Right atrium auricular region (tissue), 2 donors: ENCODE data around the gene SPCS1. TPM values are rescaled to one million over a fixed set of nuclear protein-coding genes. Genes with fewer than 3 reads are reported as not detected.

ENCODE experiments used
- DNase-seq: peaks from one replicate; pipeline ENCODE4 v3.0.0-alpha.2; 2019; ENCODE audit warnings: low spot score
- H3K27ac ChIP-seq, 2 donors: fragments of 200-600 bp; sonication (generic); 1 replicate in 1 of 2; 2 replicates in 1 of 2; pipeline ENCODE4 v1.5.1; 2016 to 2019
- H3K27me3 ChIP-seq, 2 donors: fragments of 200-600 bp; sonication (generic); one replicate each; pipeline versions ENCODE4 v1.5.1 to v1.6.0; 2017 to 2019
- H3K36me3 ChIP-seq: fragments of 200-600 bp; sonication (generic); one replicate; pipeline ENCODE4 v1.5.1; 2016
- H3K4me1 ChIP-seq, 2 donors: fragments of 200-600 bp; sonication (generic); one replicate each; pipeline versions ENCODE4 v1.5.1 to v1.6.0; 2017 to 2019
- H3K4me3 ChIP-seq, 2 donors: fragments of 200-600 bp; sonication (generic); 1 replicate in 1 of 2; 2 replicates in 1 of 2; pipeline ENCODE4 v1.5.1; 2017 to 2019; ENCODE audit warnings: mild to moderate bottlenecking in 1 of 2, moderate library complexity in 1 of 2
- H3K9me3 ChIP-seq, 2 donors: fragments of 200-600 bp; sonication (generic); one replicate each; pipeline ENCODE4 v1.5.1; 2019
- total RNA-seq, 2 donors: library from RNA; depleted of rRNA; stranded (reverse); fragments of >200 nt; gene quantifications; one replicate each; pipeline ENCODE4 v1.1.0, GENCODE V29; 2016
- TF ChIP-seq, protein P1 (sequence below), 2 donors: fragments of 200-600 bp; sonication (generic); IDR thresholded peaks; one replicate each; pipeline ENCODE4 v1.5.1; 2019; ENCODE audit warnings: antibody characterized with exemption in 2 of 2

The SPCS1 gene
- total RNA-seq, 2 donors from 2014 or later: 138 to 328 TPM

DNA sequence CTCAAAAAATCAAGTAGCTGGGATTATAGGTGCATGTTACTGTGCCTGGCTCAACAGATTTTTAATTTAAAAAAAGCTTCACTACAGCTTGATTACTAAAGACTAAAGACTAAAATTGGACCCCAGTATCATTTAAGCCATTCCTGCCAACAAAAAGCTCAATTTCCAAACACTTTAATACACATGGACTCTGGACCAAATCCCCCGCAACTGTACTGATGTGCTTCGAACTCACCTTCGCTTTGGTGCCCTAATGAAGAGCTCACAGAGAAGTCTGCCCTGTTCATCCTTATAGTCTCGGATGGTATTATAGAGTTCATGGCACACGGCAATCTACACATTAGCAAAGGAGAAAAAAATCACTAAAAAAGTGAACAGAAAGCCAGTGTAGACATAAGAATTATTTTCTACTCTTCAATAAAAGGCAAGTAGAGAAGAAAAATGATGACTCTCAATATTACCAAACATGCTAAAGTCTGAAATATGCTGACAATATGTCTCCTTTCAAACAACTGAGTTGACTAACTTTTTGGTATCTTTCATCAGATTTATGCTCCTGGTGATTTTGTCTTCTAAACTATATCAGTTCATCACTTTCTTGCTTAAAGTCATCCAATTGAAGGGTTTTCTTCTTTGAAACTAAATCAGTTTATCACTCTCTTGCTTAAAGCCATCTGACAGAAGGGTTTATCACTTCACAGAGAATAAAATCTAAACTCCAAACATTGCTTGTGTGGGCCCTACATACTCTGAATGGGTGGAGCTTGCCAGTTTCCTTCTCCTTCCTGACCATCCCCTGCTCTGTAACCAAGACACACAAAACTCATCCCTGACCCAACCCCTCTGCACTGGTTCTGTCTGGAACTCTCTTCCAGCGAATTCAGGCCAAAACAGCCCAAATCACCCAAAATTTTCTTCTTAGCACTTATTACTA is 27.4 kb upstream of the SPCS1 start:
- TF ChIP-seq, protein P1, sequence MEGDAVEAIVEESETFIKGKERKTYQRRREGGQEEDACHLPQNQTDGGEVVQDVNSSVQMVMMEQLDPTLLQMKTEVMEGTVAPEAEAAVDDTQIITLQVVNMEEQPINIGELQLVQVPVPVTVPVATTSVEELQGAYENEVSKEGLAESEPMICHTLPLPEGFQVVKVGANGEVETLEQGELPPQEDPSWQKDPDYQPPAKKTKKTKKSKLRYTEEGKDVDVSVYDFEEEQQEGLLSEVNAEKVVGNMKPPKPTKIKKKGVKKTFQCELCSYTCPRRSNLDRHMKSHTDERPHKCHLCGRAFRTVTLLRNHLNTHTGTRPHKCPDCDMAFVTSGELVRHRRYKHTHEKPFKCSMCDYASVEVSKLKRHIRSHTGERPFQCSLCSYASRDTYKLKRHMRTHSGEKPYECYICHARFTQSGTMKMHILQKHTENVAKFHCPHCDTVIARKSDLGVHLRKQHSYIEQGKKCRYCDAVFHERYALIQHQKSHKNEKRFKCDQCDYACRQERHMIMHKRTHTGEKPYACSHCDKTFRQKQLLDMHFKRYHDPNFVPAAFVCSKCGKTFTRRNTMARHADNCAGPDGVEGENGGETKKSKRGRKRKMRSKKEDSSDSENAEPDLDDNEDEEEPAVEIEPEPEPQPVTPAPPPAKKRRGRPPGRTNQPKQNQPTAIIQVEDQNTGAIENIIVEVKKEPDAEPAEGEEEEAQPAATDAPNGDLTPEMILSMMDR (IDR thresholded peaks at IDR 0.05): no peak
- no peak for DNase-seq
- peaks cover 0 to 29% of the 10 kb centered on the region in 2 donors for H3K4me1 ChIP-seq
- H3K36me3 ChIP-seq: peaks cover 31% of the 10 kb centered on the region
- H3K9me3 ChIP-seq: no peaks in the 10 kb centered on the region
- no peak overlapping the region for H3K4me3 ChIP-seq
- no peak overlapping the region for H3K27ac ChIP-seq
- no peaks in the 10 kb centered on the region for H3K27me3 ChIP-seq

DNA sequence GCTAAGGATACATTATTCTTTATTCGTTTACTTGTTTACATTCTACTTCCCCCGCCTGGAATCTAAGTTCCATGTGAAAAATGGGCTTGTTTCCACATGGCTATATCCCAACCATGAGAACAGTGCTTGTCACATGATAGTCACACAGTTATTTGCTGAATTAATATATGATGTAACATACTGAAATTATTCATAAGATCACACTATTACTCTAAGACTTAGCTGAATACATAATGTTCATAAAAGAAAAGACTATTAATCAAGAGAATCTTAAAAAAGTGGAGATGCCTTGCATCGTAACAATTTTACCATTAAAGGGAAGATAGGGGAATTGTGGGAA is 26.7 kb upstream of the SPCS1 start:
- Histone ChIP-seq H3K36me3 (peaks cover 31% of the 10 kb centered on the region), H3K9me3 (no peaks in the 10 kb centered on the region), H3K27ac (no peak overlapping the region), H3K4me1 (peaks cover 0 to 35% of the 10 kb centered on the region in 2 donors), H3K4me3 (no peak overlapping the region), H3K27me3 (no peaks in the 10 kb centered on the region)
- no peak for DNase-seq
- TF ChIP-seq, protein P1 (IDR thresholded peaks at IDR 0.05): no peak

DNA sequence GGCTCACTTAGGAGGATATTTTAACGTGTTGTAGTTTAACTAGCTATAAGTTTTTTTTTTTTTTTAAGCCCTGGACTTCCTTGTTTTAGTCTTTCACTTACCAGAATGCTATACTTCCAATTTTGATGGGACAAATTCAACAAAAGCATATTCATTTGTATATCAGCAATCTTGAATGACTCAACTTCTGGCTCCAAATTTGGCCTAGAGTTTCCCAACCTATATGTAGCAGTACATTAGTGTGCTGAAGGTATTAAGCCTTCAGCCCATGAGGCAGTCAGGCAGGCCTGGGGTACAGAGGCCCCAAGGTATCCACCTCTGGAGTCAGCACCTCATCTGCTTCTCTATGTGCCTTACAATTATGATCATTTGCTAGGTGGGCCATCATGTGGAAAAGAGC is 26.1 kb upstream of the SPCS1 start:
- peaks cover 0 to 42% of the 10 kb centered on the region in 2 donors for H3K4me1 ChIP-seq
- peaks cover 31% of the 10 kb centered on the region for H3K36me3 ChIP-seq

DNA sequence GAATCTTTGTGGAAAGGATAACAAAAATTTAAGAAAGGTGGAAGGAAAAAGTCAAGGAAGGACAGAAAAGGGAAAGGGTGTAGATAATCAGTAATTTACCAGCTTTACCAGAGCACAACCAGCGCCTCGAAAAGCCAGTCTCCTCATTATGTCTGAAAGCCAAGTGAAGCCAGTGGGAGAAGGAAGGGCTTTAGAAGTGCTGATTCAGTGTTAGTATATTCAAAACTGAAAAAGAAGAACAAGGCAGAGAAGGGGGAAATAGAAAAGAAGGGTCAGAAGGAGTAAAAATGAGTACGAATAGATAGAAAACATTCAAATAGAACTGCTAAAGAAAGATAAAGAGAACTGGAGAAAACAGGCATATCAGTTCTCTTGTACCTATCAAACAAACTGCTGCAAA is 24.3 kb upstream of the SPCS1 start:
- DNase-seq: no peak
- Histone ChIP-seq H3K36me3 (peaks cover 27% of the 10 kb centered on the region), H3K27me3 (no peaks in the 10 kb centered on the region), H3K27ac (peak overlapping the region; percentile 19 to 49), H3K4me3 (no peak overlapping the region), H3K4me1 (peaks cover 0 to 47% of the 10 kb centered on the region in 2 donors), H3K9me3 (no peaks in the 10 kb centered on the region)
- TF ChIP-seq, protein P1 (IDR thresholded peaks at IDR 0.05): no peak

More for the DNA sequence above, 26.1 kb upstream of the SPCS1 start:
- no peak for DNase-seq
- Histone ChIP-seq H3K9me3 (no peaks in the 10 kb centered on the region), H3K27me3 (no peaks in the 10 kb centered on the region), H3K4me3 (no peak overlapping the region), H3K27ac (no peak overlapping the region)
- TF ChIP-seq, protein P1 (IDR thresholded peaks at IDR 0.05): no peak

DNA sequence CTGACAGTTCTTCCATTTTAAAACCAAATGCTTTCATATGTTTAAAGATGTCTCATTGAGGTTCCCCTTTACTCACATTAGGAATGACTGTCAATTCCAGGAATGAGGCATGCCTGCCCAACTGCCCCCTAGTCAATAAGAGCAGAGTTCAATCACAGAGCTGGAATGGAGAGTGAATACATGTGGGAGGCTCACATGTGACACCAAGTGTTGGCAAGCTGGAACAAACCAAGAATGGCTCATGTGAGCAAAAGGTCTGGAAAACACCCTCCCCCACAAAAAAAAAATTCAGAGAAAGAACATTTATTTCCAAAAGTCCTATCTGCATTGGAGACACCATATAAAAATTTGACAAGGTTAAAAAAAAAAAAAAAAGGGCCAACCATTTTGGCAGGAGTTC is 23.9 kb upstream of the SPCS1 start:
- no peak for DNase-seq
- peak overlapping the region; percentile 19 to 49 for H3K27ac ChIP-seq
- no peaks in the 10 kb centered on the region for H3K9me3 ChIP-seq
- TF ChIP-seq, protein P1 (IDR thresholded peaks at IDR 0.05): peak in 1 of 2 donors; percentile 11
- H3K4me1 ChIP-seq: peaks cover 0 to 52% of the 10 kb centered on the region in 2 donors
- H3K27me3 ChIP-seq: no peaks in the 10 kb centered on the region
- no peak overlapping the region for H3K4me3 ChIP-seq
- peaks cover 26% of the 10 kb centered on the region for H3K36me3 ChIP-seq
